SK-N-SH (cell line): ENCODE measurements around the gene EXD1. TPM values are rescaled to one million over a fixed set of nuclear protein-coding genes. Genes with fewer than 3 reads are reported as not detected.
"Not testable (repeated sequence)": the region's sequence is repeated elsewhere in the genome, so short reads cannot be mapped to it uniquely, and the experiment has no call there.

ENCODE experiments used
- CTCF ChIA-PET: fragments of 300-600, 350-600 bp; formaldehyde crosslinking; extraction: SDS; loops from one replicate; lab custom pipeline; 2021; lab: Yijun Ruan, JAX
- POLR2A ChIA-PET: fragments of 350-600 bp; sonication (Branson Sonifier 250); formaldehyde crosslinking; extraction: SDS; loops from one replicate; lab custom pipeline; 2020; ENCODE audit warnings: antibody characterized with exemption, inconsistent platforms; lab: Yijun Ruan, JAX
- DNase-seq: peaks from one replicate; pipeline ENCODE4 v3.0.0; 2012
- H2AFZ ChIP-seq: fragments of 200-600 bp; sonication (generic); 2 replicates; pipeline ENCODE4 v1.8.1; 2016; ENCODE audit warnings: antibody characterized with exemption, mild to moderate bottlenecking, low read depth
- H3F3A ChIP-seq: fragments of 200-600 bp; sonication (generic); replicated peaks from 2 replicates; pipeline ENCODE3; 2016; ENCODE audit warnings: antibody characterized with exemption, mild to moderate bottlenecking; ENCODE audit not compliant: insufficient read depth
- H3K27ac ChIP-seq, 2 experiments: fragments of 200-500 bp in 1 of 2; fragments of 200-600 bp in 1 of 2; sonication (Bioruptor generic) in 1 of 2; sonication (generic), shearing (Covaris generic) in 1 of 2; 2 replicates each; pipeline versions ENCODE4 v1.5.1 to v1.6.1; 2014 to 2016; ENCODE audit warnings: low read depth in 2 of 2, inconsistent platforms in 1 of 2, low read length in 1 of 2, mild to moderate bottlenecking in 1 of 2, mixed read lengths in 1 of 2
- H3K27me3 ChIP-seq: fragments of 200-600 bp; sonication (generic), shearing (Covaris generic); 2 replicates; pipeline ENCODE4 v1.6.1; 2016; ENCODE audit warnings: mixed run types; ENCODE audit not compliant: insufficient read depth
- H3K36me3 ChIP-seq, 2 experiments: fragments of 200-500 bp in 1 of 2; fragments of 200-600 bp in 1 of 2; sonication (Bioruptor generic) in 1 of 2; sonication (generic) in 1 of 2; replicated peaks in 1 of 2; 2 replicates each; pipeline versions ENCODE3 to v1.5.1; 2014 to 2016; ENCODE audit warnings: low read length in 1 of 2, mild to moderate bottlenecking in 1 of 2; ENCODE audit not compliant: insufficient read depth in 2 of 2, control insufficient read depth in 1 of 2
- H3K4me1 ChIP-seq, 2 experiments: fragments of 200-500 bp in 1 of 2; fragments of 200-600 bp in 1 of 2; sonication (Bioruptor generic) in 1 of 2; sonication (generic), shearing (Covaris generic) in 1 of 2; 2 replicates each; pipeline versions ENCODE4 v1.5.1 to v1.6.1; 2014 to 2016; ENCODE audit warnings: low read depth in 1 of 2, low read length in 1 of 2, mixed run types in 1 of 2; ENCODE audit not compliant: insufficient read depth in 2 of 2, control insufficient read depth in 1 of 2
- H3K4me2 ChIP-seq: fragments of 200-600 bp; sonication (generic), shearing (Covaris generic); 2 replicates; pipeline ENCODE4 v1.6.1; 2017; ENCODE audit warnings: mixed run types
- H3K4me3 ChIP-seq, 2 experiments: fragments of 200-500 bp in 1 of 2; fragments of 200-600 bp in 1 of 2; sonication (Bioruptor generic) in 1 of 2; sonication (generic), shearing (Covaris generic) in 1 of 2; 2 replicates each; pipeline versions ENCODE4 v1.5.1 to v1.8.1; 2014 to 2016; ENCODE audit warnings: low read depth in 2 of 2, inconsistent platforms in 1 of 2, low read length in 1 of 2, mild to moderate bottlenecking in 1 of 2, mixed read lengths in 1 of 2, moderate library complexity in 1 of 2
- H3K79me2 ChIP-seq: fragments of 200-600 bp; sonication (generic); 2 replicates; pipeline ENCODE4 v1.8.1; 2017; ENCODE audit warnings: mild to moderate bottlenecking; ENCODE audit not compliant: insufficient read depth
- H3K9ac ChIP-seq: fragments of 200-600 bp; sonication (generic); 2 replicates; pipeline ENCODE4 v1.6.1; 2017; ENCODE audit warnings: mixed run types
- H3K9me2 ChIP-seq: fragments of 200-600 bp; sonication (generic); 2 replicates; pipeline ENCODE4 v1.6.1; 2017; ENCODE audit warnings: mixed run types
- H3K9me3 ChIP-seq: fragments of 200-600 bp; sonication (generic); 2 replicates; pipeline ENCODE4 v1.6.1; 2017; ENCODE audit warnings: mixed run types, mild to moderate bottlenecking, moderate library complexity
- H4K20me1 ChIP-seq: fragments of 200-600 bp; sonication (generic); 2 replicates; pipeline ENCODE4 v1.6.1; 2017; ENCODE audit warnings: mild to moderate bottlenecking, mixed run types; ENCODE audit not compliant: insufficient read depth
- CHD2 ChIP-seq: fragments of 150-350 bp; IDR thresholded peaks from 2 replicates; pipeline ENCODE4 v1.6.1; 2018; ENCODE audit warnings: low read length; ENCODE audit not compliant: partially characterized antibody
- CTCF ChIP-seq: fragments of 200-600 bp; sonication (generic); IDR thresholded peaks from 2 replicates; pipeline ENCODE4 v1.6.1; 2017; ENCODE audit warnings: antibody characterized with exemption, mild to moderate bottlenecking, moderate library complexity
- FOXJ3 ChIP-seq: sonication (generic); formaldehyde crosslinking; IDR thresholded peaks from 2 replicates; pipeline ENCODE4 v1.5.1; 2020; ENCODE audit warnings: mild to moderate bottlenecking, missing genetic modification reagents
- FOXM1 ChIP-seq: IDR thresholded peaks from 2 replicates; pipeline ENCODE4 v1.4.0; 2012; ENCODE audit warnings: low read depth, mild to moderate bottlenecking
- GABPA ChIP-seq: IDR thresholded peaks from 2 replicates; pipeline ENCODE4 v1.4.0; 2012; ENCODE audit warnings: low read depth, mild to moderate bottlenecking
- IRF3 ChIP-seq: fragments of 150-350 bp; IDR thresholded peaks from 2 replicates; pipeline ENCODE4 v1.6.1; 2016; ENCODE audit warnings: mild to moderate bottlenecking, low read depth, low read length
- MXI1 ChIP-seq: IDR thresholded peaks from 2 replicates; pipeline ENCODE4 v1.6.1; 2012; ENCODE audit warnings: mild to moderate bottlenecking, low read depth, low read length, improper control_type of control experiment
- NFIC ChIP-seq: IDR thresholded peaks from 2 replicates; pipeline ENCODE4 v1.4.0; 2012; ENCODE audit warnings: borderline replicate concordance
- RCOR1 ChIP-seq: fragments of 150-350 bp; IDR thresholded peaks from 2 replicates; pipeline ENCODE4 v1.6.1; 2017; ENCODE audit warnings: antibody characterized with exemption, low read length
- RXRA ChIP-seq: IDR thresholded peaks from 2 replicates; pipeline ENCODE4 v1.4.0; 2012; ENCODE audit warnings: low read depth, mild to moderate bottlenecking, borderline replicate concordance
- SIN3A ChIP-seq: IDR thresholded peaks from 2 replicates; pipeline ENCODE4 v1.6.1; 2012; ENCODE audit warnings: low read depth, mild to moderate bottlenecking, low read length, moderate library complexity, borderline replicate concordance
- SMC3 ChIP-seq: IDR thresholded peaks from 2 replicates; pipeline ENCODE4 v1.6.1; 2012; ENCODE audit warnings: low read depth, low read length, improper control_type of control experiment
- TAF1 ChIP-seq: IDR thresholded peaks from 2 replicates; pipeline ENCODE4 v1.6.1; 2012; ENCODE audit warnings: low read depth, mild to moderate bottlenecking, low read length, moderate library complexity, borderline replicate concordance
- TEAD4 ChIP-seq: IDR thresholded peaks from 2 replicates; pipeline ENCODE4 v1.4.0; 2012; ENCODE audit warnings: mild to moderate bottlenecking, borderline replicate concordance; ENCODE audit not compliant: insufficient read depth
- USF2 ChIP-seq: fragments of 150-350 bp; IDR thresholded peaks from 2 replicates; pipeline ENCODE4 v1.6.1; 2017; ENCODE audit warnings: antibody characterized with exemption, low read length, low read depth, borderline replicate concordance
- YY1 ChIP-seq: IDR thresholded peaks from 2 replicates; pipeline ENCODE4 v1.4.0; 2012; ENCODE audit warnings: low read depth, mild to moderate bottlenecking
- WGBS: methylation state at CpG from one replicate; pipeline ENCODE4 v1.1.6; 2017; ENCODE audit warnings: low lambda C conversion rate; 5-methylcytosine and 5-hydroxymethylcytosine counted together
- polyA plus RNA-seq, 3 experiments: library from polyadenylated mRNA; depleted of rRNA; stranded (reverse); fragments of >200 nt; gene quantifications; 2 replicates each; pipeline ENCODE4 v1.2.3, GENCODE V29; 2012
- TF ChIP-seq, protein P1 (sequence below): IDR thresholded peaks from 2 replicates; pipeline ENCODE4 v1.6.1; 2012; ENCODE audit warnings: mild to moderate bottlenecking, low read depth, low read length, moderate library complexity
- TF ChIP-seq, protein P2 (sequence below): IDR thresholded peaks from 2 replicates; pipeline ENCODE4; 2012

The EXD1 gene
- polyA plus RNA-seq, 1 of the 3 experiments (the other 2 are of a cell fraction) = 0.07 TPM

DNA sequence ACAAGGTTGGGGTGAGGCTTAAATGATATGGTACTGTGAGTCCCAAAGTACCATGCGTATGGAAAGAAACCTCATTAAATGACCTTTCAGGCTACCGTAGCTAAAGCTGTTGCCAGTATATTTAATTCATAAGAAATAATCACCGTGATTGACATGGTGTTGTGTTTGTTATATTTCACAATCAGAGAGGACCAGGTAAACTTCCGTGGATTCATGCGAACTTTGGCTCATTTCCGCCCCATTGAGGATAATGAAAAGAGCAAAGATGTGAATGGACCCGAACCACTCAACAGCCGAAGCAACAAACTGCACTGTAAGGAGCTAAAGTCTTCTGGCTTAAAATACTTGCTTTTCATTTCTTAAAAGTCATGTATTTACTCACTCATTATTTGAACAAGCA is 32.0 kb upstream of the EXD1 start:
- peaks cover 18 to 28% of the 10 kb centered on the region in 2 experiments for H3K36me3 ChIP-seq
- H3K4me2 ChIP-seq = no peak overlapping the region
- no peaks in the 10 kb centered on the region for H4K20me1 ChIP-seq
- ChIA-PET CTCF (no interaction called here), POLR2A (no interaction called here)
- no peaks in the 10 kb centered on the region for H3K4me1 ChIP-seq
- H3K79me2 ChIP-seq = no peaks in the 10 kb centered on the region
- no peak overlapping the region for H2AFZ ChIP-seq
- no peak overlapping the region for H3K9ac ChIP-seq
- WGBS = 95% methylated on average over 8 of the region's 8 CpGs
- DNase-seq = no peak
- no peaks in the 10 kb centered on the region for H3K9me3 ChIP-seq
- H3K27ac ChIP-seq = no peak overlapping the region
- no peaks in the 10 kb centered on the region for H3K27me3 ChIP-seq
- no peak overlapping the region for H3K4me3 ChIP-seq
- no peaks in the 10 kb centered on the region for H3K9me2 ChIP-seq
- TF ChIP-seq IRF3 (no peak), RXRA (no peak), TEAD4 (no peak), SMC3 (no peak), GABPA (no peak), MXI1 (no peak), RCOR1 (no peak), TAF1 (no peak), SIN3A (no peak), FOXJ3 (CRISPR knock-in tag) (no peak), CHD2 (no peak), YY1 (no peak), NFIC (no peak), USF2 (no peak), CTCF (no peak), FOXM1 (no peak)
- TF ChIP-seq, protein P1, sequence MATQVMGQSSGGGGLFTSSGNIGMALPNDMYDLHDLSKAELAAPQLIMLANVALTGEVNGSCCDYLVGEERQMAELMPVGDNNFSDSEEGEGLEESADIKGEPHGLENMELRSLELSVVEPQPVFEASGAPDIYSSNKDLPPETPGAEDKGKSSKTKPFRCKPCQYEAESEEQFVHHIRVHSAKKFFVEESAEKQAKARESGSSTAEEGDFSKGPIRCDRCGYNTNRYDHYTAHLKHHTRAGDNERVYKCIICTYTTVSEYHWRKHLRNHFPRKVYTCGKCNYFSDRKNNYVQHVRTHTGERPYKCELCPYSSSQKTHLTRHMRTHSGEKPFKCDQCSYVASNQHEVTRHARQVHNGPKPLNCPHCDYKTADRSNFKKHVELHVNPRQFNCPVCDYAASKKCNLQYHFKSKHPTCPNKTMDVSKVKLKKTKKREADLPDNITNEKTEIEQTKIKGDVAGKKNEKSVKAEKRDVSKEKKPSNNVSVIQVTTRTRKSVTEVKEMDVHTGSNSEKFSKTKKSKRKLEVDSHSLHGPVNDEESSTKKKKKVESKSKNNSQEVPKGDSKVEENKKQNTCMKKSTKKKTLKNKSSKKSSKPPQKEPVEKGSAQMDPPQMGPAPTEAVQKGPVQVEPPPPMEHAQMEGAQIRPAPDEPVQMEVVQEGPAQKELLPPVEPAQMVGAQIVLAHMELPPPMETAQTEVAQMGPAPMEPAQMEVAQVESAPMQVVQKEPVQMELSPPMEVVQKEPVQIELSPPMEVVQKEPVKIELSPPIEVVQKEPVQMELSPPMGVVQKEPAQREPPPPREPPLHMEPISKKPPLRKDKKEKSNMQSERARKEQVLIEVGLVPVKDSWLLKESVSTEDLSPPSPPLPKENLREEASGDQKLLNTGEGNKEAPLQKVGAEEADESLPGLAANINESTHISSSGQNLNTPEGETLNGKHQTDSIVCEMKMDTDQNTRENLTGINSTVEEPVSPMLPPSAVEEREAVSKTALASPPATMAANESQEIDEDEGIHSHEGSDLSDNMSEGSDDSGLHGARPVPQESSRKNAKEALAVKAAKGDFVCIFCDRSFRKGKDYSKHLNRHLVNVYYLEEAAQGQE = no peak
- TF ChIP-seq, protein P2, sequence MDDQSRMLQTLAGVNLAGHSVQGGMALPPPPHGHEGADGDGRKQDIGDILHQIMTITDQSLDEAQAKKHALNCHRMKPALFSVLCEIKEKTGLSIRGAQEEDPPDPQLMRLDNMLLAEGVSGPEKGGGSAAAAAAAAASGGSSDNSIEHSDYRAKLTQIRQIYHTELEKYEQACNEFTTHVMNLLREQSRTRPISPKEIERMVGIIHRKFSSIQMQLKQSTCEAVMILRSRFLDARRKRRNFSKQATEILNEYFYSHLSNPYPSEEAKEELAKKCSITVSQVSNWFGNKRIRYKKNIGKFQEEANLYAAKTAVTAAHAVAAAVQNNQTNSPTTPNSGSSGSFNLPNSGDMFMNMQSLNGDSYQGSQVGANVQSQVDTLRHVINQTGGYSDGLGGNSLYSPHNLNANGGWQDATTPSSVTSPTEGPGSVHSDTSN = no peak
- no peaks in the 10 kb centered on the region for H3F3A ChIP-seq

- H3K9me3 ChIP-seq, H3K27me3 ChIP-seq, H2AFZ ChIP-seq, H3K9ac ChIP-seq, H3K79me2 ChIP-seq, POLR2A ChIA-PET, H3F3A ChIP-seq, H3K4me3 ChIP-seq, H3K27ac ChIP-seq, H3K4me1 ChIP-seq, H3K9me2 ChIP-seq, DNase-seq, H4K20me1 ChIP-seq, H3K4me2 ChIP-seq: not testable (repeated sequence)
- CTCF ChIA-PET = interaction anchor here (1.0 kb wide), 1 partner anchor 323 kb away, joined by 3 read pairs; no protein-coding TSS in a partner anchor
- WGBS = 92% methylated on average over 7 of the region's 7 CpGs
- H3K36me3 ChIP-seq = peaks cover 22 to 23% of the 10 kb centered on the region in 2 experiments
These were observed 30.4 kb upstream of the EXD1 start for GRCh38 chr15:41260924-41261323.
